ENCODE data around the gene AGAP1.

Gene AGAP1

DNA sequence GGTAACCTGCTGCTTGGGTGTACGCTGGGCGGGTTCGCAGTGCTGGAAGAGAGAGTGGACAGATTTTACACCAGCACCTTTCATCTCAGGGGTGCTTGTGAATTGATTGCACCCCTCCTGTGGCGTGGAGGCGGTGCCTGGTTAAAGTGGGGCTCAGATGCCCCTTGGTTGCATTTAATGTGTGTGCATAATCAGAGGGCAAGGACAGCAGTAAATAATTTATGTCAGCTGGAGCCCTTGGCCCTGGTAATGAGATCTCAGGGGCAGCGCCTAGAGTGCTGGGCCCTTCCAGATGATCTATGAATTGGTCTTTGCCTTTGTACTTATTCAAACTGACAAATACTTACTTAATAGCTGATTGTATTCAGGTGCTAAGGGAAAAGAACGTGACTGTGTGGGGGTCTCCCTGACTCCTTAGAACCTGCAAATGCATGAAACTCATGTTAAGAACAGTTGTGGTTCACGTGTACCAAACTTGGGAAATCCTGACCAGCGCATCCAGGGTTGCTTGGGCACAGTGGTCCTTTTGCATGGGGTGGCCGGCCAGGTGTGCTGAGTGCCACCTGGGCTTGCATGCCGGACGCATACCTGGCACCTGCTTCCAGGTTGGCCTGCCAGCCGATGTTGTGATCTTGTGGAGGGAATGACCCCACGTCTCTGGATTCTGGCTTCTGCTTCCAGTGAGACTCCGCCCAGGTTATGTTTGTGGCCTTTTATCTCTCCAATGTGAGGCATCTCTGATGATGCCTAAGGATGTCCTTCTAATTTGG lies 118.5 kb downstream of the AGAP1 start:
- DNase-seq = no peak

DNA sequence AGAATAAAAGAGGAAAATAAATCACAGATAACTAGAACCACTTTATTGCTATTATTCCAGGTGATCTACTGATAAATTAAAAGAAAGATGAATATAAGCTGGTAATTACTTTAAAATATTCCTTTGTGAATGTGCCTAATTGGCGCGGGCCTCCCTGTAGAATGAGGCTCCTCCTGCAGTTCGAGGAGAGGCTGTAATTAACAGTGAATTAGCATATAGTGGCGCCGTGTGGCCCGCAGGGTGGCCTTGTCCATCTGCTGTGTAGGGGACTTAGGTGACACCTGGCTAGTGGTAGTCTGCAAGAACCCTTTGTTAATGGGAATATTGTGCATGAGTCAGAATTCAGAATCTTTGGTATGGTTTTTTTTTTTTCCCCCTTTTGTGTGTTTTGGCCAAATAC lies 119.8 kb downstream of the AGAP1 start:
- no peak for DNase-seq

DNA sequence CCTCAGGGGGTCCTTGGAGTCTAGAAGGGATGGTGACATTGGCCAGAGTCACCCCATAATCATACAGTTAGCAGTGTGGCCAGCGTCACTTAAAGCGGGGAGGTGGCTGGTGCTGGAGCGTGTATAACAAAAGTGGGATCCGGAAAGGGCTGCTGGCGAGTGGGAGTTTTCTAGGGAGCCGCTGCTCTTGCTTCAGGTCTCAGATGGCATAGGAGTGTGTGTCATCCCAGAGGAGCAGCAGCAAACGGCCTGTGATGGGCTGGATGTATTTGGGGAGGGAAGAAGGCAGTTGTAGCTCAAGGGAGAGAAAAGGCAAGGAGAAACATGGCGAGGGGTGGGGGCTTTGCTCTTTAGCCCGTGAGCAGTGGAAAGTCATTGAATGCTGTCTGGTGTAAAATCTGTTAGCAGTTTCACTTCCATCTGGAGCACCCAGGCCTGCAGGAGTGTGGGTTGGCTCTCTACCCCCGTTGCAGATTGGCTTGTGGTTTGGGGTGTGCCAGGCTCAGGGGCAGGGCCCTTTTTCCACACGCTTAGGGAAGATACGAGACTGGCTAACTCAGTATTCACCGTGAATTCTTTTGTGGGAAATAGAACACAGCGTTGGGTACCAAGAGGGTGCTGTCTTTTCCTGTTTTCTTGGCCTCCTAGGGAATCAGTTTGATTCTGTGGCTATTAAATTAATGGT lies 120.5 kb downstream of the AGAP1 start:
- no peak for DNase-seq

DNA sequence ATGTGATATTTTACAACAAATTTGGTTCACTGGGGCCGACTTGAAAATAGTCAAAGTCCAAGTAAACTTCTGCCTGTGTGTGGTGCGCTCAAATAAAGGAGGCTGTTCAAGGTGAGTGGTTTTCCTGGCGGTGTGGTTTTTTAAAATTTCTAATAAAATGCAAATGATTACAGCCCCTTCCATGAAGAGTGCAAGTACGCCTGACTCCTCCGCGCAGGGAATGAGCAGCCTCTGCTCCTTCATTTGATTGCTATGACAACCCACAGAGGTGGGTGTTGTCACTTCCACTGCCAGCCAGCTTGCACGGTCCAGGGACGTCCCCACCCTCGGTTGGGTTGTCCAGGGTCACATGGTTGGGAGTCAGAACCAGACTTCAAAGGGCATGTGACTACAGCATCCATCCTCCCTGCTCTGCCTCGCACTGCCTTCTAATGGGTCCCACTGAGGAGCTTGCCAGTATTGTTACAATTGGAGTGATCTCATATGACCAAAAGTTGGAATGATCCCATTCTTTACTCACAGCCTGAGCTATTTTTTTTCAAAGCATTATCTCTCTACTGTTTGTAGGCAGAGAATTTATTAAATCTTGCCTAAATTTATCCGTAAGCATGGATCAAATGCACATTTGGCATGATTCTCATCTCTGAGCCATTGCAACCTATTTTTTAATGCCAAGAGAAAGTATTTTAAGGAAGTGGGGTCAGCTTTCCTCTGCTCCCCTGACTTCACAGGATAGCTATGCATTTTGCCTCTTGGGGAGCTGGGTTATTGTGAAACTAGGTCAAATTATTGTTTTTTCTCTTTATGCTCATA lies 121.3 kb downstream of the AGAP1 start:
- no peak for DNase-seq

DNA sequence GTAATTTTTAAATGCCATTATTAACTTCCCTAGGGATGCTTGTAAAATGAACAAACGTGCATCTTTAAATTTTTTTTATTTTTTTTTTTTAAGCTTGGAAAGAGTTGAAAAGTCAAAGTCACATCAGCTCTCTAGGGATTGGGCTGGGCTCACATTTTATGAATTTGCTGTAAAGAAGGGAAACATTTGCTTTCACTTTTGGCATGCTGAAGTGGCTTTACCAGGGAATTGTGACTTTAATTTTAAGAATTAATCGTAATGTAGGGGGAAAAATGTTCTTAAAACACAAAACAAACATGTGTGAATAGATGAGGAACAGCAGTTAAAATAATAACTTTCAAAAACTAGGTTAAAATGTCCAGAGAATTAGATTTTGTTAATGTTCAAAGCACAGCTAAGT lies 123.0 kb downstream of the AGAP1 start:
- DNase-seq = no peak

DNA sequence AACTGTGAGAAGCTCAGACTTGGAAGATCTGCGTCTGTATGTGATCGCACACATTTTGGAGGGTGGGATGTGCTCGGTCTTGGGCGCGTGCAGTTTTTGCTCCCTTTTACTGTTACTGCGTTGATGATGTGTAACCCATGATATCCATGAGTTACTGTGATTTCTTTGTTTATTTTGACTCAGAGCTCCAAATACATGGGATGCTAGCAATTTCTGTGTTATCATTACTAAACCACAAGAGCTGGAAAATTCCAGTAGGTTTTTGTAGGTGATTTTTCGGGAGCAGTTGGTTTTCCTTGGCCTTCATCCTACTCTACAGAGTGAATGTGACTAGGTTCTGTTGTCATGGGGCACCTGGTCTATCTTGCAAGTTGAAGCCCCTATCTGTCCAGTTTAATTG lies 124.2 kb downstream of the AGAP1 start:
- no peak for DNase-seq

DNA sequence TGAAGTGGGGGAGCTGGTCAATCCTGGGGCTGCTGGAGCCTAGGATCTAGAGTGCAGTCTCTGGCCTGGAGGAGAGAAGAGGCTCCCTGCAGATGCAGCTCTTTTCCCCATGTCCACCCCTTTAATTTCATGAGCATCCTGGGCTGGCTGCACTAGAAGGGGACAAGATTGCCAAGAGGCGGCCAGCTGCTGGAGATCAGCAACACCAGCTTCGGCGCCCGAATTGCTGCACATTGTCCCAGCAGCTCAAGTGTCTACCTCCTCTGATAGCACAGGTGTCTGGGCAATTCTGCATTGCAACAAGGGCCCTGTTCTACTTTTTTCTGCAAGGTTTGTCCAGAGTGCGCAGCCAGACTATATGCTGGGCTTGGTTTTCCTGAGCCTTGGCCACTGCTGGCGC lies 125.7 kb downstream of the AGAP1 start:
- DNase-seq = no peak

DNA sequence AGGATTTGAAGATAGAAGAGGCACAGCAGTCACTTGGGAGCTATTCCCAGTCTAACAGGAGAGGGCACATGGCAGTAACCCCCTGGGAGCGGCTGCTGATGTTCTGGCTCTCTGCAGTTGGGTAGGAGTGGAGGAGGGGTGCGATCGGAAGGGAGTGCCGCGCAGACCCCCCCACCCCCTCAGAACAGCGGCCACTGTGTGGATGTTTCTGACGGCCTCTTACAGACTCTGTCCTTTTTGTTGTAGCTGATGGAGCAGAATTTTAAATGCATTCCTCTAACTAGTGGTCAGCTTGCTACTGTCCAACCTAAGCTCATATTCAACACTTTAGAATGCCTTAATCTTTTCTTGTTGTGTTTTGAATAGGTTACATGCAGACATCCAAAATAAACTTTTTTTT lies 127.9 kb downstream of the AGAP1 start:
- no peak for DNase-seq

DNA sequence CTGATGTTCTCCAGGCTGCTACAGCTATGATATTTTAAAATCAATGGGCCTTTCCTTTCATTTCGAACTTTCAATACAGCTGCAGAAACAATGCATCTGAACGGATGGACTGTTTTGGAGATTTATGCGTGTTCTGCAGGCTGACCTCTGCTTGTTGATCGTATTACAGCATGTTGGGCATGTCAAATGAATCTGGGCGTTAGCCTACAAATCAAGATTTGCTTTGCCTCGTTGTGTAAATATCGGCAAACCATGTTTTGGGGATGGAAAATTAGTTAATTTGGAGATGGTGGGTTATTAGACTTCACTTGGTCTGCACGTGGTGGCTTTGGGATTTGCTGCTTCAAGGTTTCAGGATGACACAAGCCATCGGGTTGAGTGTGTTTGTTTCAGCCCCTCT lies 129.3 kb downstream of the AGAP1 start:
- DNase-seq = no peak

DNA sequence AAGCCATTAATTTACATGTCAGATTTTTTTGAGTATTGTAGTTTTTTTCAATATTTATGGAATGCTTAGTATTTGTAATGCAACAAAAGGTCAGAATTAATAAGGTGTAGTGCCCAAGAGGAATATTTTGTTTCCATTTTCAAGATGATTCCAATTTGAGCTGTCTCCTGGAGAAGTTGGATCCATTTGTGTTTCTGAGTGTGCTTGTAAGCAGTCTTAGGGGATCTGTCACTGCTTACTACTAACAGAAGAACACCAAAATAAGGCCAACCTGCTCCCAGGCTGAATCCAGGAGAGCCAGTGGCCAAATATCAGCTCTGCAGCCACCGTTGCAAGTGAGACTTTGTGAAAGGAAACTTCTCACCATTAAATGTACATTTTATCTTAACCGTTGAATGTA lies 129.9 kb downstream of the AGAP1 start:
- DNase-seq = no peak

DNA sequence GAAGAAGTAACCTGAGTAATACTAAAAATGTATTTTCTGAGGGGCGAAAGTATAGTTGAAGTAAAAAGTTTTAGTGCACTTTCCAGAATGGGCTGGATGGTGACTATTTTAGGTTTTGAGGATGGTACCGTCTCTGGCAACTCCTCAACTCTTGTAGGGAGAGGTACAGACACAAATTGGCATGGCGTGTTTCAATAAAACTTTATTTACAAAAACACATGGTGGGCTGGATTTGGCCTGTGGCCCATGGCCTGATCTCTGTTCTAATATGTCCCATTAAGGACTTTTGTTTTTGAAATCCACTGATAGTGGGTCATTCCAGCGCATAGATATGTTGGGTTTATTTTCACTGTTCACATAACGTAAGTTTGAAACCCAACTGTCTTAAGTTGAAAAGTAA lies 132.8 kb downstream of the AGAP1 start:
- DNase-seq = no peak

DNA sequence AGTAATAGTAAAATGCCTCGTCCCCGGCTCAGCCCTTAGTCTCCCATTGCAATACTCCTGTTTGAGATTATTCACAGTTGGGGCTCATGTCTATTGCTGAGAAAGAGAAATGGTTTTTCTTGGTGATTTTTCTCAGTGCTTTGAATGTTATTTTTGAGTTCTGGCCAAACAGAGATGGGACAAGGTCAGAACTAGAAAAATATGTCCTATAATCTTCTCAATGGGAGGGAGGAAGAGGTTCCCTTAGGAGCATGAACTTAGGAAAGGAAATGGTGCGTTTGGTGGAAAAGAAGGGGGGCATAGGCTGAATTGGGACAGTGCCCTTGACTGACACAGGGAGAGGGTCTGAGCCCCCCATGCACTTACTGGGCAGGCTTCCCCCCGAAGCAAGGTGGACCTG lies 133.8 kb downstream of the AGAP1 start:
- DNase-seq = no peak

DNA sequence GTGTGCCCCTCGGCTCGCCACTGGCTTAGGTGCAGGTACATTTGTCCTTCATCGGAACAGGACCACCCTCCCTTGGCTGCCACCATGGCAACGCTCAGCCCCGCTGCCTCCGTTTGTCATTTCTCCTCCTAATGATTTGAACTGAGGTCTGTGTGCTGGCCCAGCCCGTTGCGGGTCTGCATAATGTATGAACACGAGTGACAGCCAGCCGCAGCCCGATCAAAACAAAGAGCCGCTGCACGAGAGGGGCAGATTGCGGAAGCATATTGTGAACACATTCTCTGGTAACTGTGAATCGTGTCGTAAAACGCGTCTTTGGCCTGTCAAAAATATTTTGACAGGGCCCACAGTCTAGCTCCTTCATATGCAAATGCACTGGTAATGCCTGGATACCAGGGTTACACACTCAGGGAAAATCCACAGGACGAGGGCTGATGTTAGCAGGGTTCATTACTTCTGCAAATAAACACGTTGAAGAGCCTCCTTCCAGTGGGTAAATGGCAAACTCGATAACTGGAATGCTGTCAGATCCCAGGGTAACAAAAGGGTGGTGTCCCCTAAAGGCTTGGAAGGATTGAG lies 137.0 kb downstream of the AGAP1 start:
- no peak for DNase-seq

DNA sequence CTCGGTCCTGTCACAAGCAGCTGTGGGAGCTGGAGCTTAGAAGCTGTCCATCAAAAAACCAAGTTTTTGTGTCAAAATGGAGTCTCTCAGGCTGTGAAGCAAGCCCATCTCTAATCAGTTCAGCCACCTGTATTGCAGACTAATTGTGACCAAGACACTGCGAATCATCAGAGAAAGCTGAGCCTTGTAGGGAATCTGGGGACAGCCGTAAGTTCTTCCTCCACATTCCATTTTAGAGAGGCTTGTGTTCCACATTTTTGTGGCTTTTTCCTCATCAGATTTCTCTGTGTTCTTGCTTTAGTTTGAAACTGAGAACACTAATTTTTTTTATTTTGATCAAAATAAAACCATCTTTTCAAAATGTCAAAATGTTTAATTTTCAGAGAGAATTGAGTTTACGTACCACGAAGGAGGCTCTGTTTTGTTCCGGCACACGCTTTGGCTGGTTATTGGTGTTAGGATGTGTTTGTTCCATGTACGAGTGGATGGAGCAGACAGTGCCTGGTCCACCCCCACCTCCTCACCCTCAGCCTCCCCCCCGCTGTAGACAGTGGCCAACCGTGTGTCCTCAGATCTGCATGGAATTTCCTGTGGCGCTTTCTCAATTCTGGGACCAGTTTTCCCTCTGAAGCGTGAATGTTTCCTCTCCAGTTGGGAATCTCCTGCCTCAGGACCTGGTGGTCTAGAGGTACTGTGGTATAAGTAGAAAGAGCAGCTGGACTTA lies 140.8 kb downstream of the AGAP1 start:
- no peak for DNase-seq

DNA sequence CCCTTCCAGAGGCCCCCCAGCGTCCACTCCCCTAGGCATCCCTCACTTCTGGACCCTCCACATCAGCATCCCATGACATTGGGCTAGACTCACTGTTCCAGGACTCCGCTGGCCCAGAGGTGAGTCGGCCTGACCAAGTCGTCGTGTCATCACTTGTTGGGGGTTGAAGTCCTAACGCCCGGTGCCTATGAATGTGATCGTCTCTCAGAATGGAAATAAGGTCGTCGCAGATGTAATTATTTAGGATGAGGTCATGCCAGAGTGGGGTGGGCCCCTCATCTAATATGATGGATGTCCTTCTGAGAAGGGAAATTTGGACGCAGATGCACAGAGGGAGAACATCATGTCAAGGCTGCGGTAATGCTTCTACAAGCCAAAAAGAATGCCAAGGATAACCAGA lies 142.7 kb downstream of the AGAP1 start:
- DNase-seq = no peak

DNA sequence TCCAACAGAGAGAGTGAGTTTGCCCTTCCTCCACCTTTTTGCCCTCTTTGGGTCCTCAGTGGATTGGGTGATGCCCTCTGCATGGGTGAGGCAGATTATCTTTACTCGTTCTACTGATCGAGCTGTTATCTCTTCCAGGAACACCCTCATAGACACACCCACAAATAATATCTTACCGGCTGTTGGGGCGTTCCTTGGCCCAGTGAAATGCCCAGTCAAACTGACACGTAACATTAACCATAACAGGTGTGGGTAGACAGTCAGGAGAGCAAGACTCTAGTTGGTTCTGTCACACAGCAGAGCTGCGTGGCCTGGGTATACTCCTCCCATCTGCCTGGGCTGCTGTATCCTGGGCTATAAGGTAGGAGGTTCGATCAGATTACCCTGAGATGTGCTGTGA lies 144.1 kb downstream of the AGAP1 start:
- no peak for DNase-seq

DNA sequence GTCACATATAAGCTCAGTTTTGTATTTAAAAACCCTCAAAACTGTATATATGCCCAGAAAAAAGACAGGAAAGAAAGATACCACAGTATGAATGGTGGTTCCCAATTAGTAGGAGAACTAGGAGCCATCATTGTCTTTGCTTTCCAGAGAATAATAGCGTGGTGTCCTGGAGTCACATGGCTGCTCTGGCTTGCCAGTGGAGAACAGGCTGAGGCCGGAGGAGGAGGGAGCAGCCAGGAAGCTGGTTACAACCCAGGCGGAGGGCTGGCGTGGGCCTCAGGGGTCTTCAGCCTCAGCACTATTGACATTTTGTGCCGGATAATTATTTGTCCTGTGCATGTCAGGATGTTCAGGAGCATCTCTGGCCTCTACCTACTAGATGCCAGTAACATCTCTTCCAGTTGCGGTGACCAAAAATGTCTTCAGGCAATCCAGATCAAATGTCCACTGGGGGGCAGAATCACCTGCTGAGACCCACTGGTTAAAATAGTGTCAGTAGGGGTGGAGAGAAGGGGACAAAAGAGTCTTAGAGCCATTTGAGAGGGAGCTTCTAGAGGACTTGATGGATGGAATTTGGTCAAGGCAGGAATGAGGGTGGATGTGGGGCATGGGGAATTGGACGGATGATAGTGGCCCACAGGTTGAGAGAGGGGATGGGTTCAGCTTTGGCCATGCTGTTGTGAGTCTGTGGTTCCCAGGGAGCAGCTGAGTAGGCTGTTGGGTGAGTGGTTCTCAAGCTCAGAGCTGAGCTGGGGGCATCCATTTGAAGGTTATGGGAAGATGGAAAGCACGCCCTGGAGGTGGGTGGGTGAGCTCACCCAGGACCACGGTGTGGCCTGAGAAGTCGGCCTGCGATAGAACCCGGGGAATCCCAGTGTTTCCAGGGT lies 144.9 kb downstream of the AGAP1 start:
- no peak for DNase-seq

DNA sequence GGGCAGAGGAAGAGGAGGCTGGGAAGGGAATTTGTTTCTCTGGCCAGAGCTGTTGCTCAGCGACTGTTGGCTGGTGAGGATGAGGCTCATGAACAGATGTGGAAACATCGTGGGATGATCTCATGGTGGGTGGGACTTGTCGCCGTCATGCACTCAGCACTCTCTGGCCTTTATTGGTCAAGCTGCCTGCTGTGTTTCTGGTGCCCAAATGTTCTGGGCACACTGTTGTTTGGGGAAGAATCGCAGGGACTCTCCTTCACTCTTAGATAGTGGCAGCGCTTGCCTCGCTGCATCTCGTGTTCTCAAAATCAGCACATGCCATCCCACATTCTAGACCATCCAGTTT lies 145.6 kb downstream of the AGAP1 start:
- no peak for DNase-seq

DNA sequence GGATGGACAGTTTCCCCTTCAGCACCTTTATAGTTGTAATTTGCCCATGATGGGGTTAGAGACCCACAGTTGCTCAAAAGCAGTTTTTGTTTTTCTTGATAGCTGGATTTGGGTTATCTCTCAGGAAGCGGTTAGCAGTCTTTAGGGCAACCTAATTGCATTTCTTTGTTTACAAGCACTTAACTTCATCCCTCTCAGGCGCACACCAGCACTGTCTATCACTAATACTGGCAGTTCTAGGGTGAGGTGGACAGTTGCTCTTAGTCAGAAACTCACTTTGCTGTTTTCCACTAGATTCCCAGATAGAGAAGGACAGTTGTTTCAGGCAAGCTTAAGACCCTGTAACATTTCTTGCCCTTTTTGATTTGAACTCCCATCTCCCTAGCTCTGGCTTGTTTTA lies 146.0 kb downstream of the AGAP1 start:
- no peak for DNase-seq

DNA sequence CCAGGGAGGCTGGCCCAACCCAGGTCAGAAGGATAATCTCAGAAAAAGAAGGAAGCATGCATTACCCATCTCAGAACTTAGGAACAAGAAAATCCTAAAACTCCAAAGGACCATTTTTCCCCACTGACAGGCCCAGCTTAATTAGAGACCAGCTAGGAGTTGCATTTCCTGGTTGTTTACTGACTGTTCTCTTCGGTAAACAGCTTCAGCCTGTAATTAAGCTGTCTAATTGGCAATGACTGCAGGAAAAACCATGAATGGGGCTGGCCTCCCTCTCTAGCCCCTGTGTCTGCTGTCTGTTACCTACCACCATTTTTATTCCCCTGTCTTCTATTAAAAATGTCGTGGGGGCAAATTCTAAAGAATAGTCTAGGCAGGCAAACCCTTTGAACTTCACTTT lies 146.5 kb downstream of the AGAP1 start:
- DNase-seq = no peak

DNA sequence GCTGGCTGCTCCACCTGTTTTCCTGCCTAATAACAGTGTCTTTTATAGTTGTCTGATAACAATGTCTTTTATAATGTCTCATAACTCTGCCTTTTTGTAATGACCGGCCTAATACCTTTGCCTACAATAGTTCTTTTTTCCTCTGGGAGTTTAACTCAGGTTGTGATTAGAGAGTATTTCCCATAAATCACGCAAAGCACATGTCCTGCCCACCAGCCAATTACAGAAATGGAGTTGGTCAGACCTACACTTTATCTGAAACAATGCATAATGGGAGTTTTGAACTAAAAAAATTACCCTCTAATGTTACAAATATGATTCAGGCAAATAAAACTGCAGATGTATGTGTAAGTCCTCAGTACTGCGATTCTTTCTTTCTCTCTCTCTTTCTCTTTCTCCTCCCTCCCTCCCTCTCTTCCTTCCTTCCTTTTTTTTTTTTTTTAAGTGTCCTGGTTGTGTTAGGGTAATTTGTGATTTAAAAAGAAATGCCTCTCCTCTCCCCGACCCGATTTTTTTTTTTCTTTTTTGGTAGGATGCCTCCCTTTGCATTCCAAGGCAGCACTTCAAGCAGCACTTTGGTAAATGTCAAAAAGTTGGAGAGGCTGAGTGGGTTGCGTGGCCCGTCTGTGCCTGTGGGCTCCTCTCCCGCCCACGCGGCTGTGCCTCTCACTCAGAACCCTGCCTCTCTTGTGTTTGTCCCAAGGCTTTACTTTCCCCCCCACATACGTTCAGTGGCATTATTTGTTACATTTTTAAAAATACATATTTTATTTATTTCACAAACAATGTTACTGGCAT lies 147.3 kb downstream of the AGAP1 start:
- DNase-seq = no peak

Measured in stimulated activated naive CD4-positive, alpha-beta T cell (primary cell).